Erythroblast (primary cell): ENCODE data around the gene CD53.

Experiments used
- GATA1 ChIP-seq: IDR thresholded peaks from 2 replicates; pipeline ENCODE4 v1.6.1; 2011; ENCODE audit warnings: low read depth, mild to moderate bottlenecking, control low read depth, low read length, moderate library complexity
- POLR2A ChIP-seq: IDR thresholded peaks from 2 replicates; pipeline ENCODE4 v1.6.1; 2011; ENCODE audit warnings: mild to moderate bottlenecking, low read length

GRCh38 chr1:110893908-110894490 is 21.1 kb downstream of the CD53 start:
- TF ChIP-seq POLR2A: no peak
- no peak for TF ChIP-seq GATA1
